Lower lobe of right lung (tissue), 2 donors: ENCODE data around the gene ASCL1. TPM values are rescaled to one million over a fixed set of nuclear protein-coding genes. Genes with fewer than 3 reads are reported as not detected.
A peak's percentile ranks its signal among the peaks of the same experiment; 100 is the strongest.

Source experiments
- ATAC-seq, 2 donors: fragments of 200-7000 bp; cut with Tn5 transposase; one replicate each; pipeline ENCODE4 v1.9.1; 2020 to 2022; ENCODE audit warnings: mild to moderate bottlenecking in 2 of 2, moderate library complexity in 2 of 2
- DNase-seq: peaks from one replicate; pipeline ENCODE4 v3.0.0-alpha.2; 2020
- H3K27ac ChIP-seq: fragments of 200-600 bp; one replicate; pipeline ENCODE4 v1.8.0; 2022
- H3K27me3 ChIP-seq: fragments of 200-600 bp; one replicate; pipeline ENCODE4 v1.8.0; 2022; ENCODE audit warnings: low read depth
- H3K36me3 ChIP-seq: fragments of 200-600 bp; one replicate; pipeline ENCODE4 v1.8.0; 2022; ENCODE audit warnings: mild to moderate bottlenecking
- H3K4me1 ChIP-seq: fragments of 200-600 bp; one replicate; pipeline ENCODE4 v1.8.0; 2022
- H3K4me3 ChIP-seq: fragments of 200-600 bp; one replicate; pipeline ENCODE4 v1.8.0; 2022; ENCODE audit warnings: mild to moderate bottlenecking
- H3K9me3 ChIP-seq: fragments of 200-600 bp; one replicate; pipeline ENCODE4 v1.8.0; 2022
- CTCF ChIP-seq: fragments of 200-600 bp; IDR thresholded peaks from one replicate; pipeline ENCODE4 v1.8.0; 2022; ENCODE audit warnings: antibody characterized with exemption, mild to moderate bottlenecking
- intact Hi-C: fragments of 100-400 bp; cut with DNase I; formaldehyde crosslinking; loops from one replicate; pipeline ENCODE4 v1.11.0; 2022
- total RNA-seq: library from RNA; stranded (reverse); fragmentation: NEBNext Ultra II Directional; extraction: Animal tissue kit (Norgen Biotek cat#: 25700); gene quantifications from one replicate; pipeline ENCODE4 v1.2.1, GENCODE V29; 2021
- donor health status: DM: no; HTN: yes; CAD: no; lungs with severe emphysema.

ASCL1 gene
- total RNA-seq, 1 donor from 2014 or later: 0.15 TPM

- TF ChIP-seq CTCF: no peak
- Histone ChIP-seq H3K27me3 (peaks cover 94% of the 10 kb centered on the region), H3K9me3 (no peaks in the 10 kb centered on the region), H3K4me3 (peak overlapping the region; percentile 44), H3K4me1 (peaks cover 12% of the 10 kb centered on the region), H3K27ac (no peak overlapping the region), H3K36me3 (no peaks in the 10 kb centered on the region)
- no peak for DNase-seq
- ATAC-seq: peak in 1 of 2 donors; percentile 13
- intact Hi-C loops: no loop called here
These were observed 777 bp downstream of the ASCL1 start for GRCh38 chr12:102958073-102958829.

- Histone ChIP-seq H3K4me3 (peak overlapping the region; percentile 44), H3K9me3 (peaks cover 2% of the 10 kb centered on the region), H3K27ac (no peak overlapping the region), H3K36me3 (no peaks in the 10 kb centered on the region), H3K27me3 (peaks cover 95% of the 10 kb centered on the region), H3K4me1 (peaks cover 12% of the 10 kb centered on the region)
- ATAC-seq (no peak), DNase-seq (no peak)
- intact Hi-C loops: no loop called here
- TF ChIP-seq CTCF: no peak
These were observed 1.3 kb downstream of the ASCL1 start for GRCh38 chr12:102958830-102959176.

- DNase-seq: no peak
- Histone ChIP-seq H3K4me1 (peaks cover 12% of the 10 kb centered on the region), H3K27me3 (peaks cover 95% of the 10 kb centered on the region), H3K36me3 (no peaks in the 10 kb centered on the region), H3K27ac (no peak overlapping the region), H3K4me3 (no peak overlapping the region), H3K9me3 (peaks cover 6% of the 10 kb centered on the region)
- TF ChIP-seq CTCF: no peak
- no peak for ATAC-seq
- intact Hi-C loops: no loop called here
These were observed 1.9 kb downstream of the ASCL1 start for GRCh38 chr12:102959391-102959790.

- TF ChIP-seq CTCF: no peak
- H3K9me3 ChIP-seq: peaks cover 6% of the 10 kb centered on the region
- no peaks in the 10 kb centered on the region for H3K36me3 ChIP-seq
- peaks cover 95% of the 10 kb centered on the region for H3K27me3 ChIP-seq
- no peak for DNase-seq
- no peak overlapping the region for H3K27ac ChIP-seq
- intact Hi-C loops: no loop called here
- peaks cover 12% of the 10 kb centered on the region for H3K4me1 ChIP-seq
- no peak for ATAC-seq
- H3K4me3 ChIP-seq: no peak overlapping the region
These were observed 3.4 kb downstream of the ASCL1 start for GRCh38 chr12:102960766-102961465.

- intact Hi-C loops: no loop called here
- ATAC-seq (no peak), DNase-seq (no peak)
- Histone ChIP-seq H3K27me3 (peaks cover 93% of the 10 kb centered on the region), H3K4me3 (no peak overlapping the region), H3K9me3 (peaks cover 6% of the 10 kb centered on the region), H3K36me3 (no peaks in the 10 kb centered on the region), H3K4me1 (peaks cover 12% of the 10 kb centered on the region), H3K27ac (no peak overlapping the region)
- no peak for TF ChIP-seq CTCF
These were observed 4.0 kb downstream of the ASCL1 start for GRCh38 chr12:102961466-102961855.
